Measurements from ENCODE around the gene TFPI. TPM values are rescaled to one million over a fixed set of nuclear protein-coding genes. Genes with fewer than 3 reads are reported as not detected.

The TFPI gene
- total RNA-seq, 6 experiments from 2014 or later: 145 to 223 (median 189) TPM

GRCh38 chr2:187451510-187451909 is 102.7 kb downstream of the TFPI start:
- Histone ChIP-seq H3K36me3 (no peaks in the 10 kb centered on the region), H3K4me3 (no peak overlapping the region), H3K9me3 (no peaks in the 10 kb centered on the region), H3K4me1 (no peaks in the 10 kb centered on the region), H3K27me3 (no peaks in the 10 kb centered on the region), H3K27ac (no peak overlapping the region)
- intact Hi-C loops (cut with DNase I): loop anchor here in 1 of 2 donors (10.0 kb wide), 1 partner anchor 587 kb away; no protein-coding TSS in a partner anchor
- DNase-seq (no peak), ATAC-seq (no peak)
- TF ChIP-seq POLR2A (IDR thresholded peaks at IDR 0.05) (no peak), CTCF (IDR thresholded peaks at IDR 0.05) (no peak)

- Histone ChIP-seq H3K9me3 (no peaks in the 10 kb centered on the region), H3K27ac (peak overlapping the region; percentile 5 to 37 (median 29)), H3K4me1 (no peaks in the 10 kb centered on the region), H3K27me3 (no peaks in the 10 kb centered on the region), H3K4me3 (peak overlapping the region in 2 of 3 donors; percentile 16 to 23), H3K36me3 (no peaks in the 10 kb centered on the region)
- intact Hi-C loops (cut with DNase I): no loop called here
- DNase-seq (no peak), ATAC-seq (no peak)
- 20% methylated on average over 3 of the region's 3 CpGs for WGBS (ENCODE audit: insufficient coverage, low coverage, low lambda C conversion rate, missing lambda C conversion rate)
- TF ChIP-seq POLR2A (IDR thresholded peaks at IDR 0.05): no peak
- no peak for TF ChIP-seq CTCF (IDR thresholded peaks at IDR 0.05)
These were observed 106.9 kb downstream of the TFPI start for GRCh38 chr2:187447336-187447735.

GRCh38 chr2:187446711-187447110 is 107.5 kb downstream of the TFPI start:
- Histone ChIP-seq H3K4me3 (peak overlapping the region; percentile 1 to 23 (median 16)), H3K9me3 (no peaks in the 10 kb centered on the region), H3K27me3 (no peaks in the 10 kb centered on the region), H3K4me1 (no peaks in the 10 kb centered on the region), H3K36me3 (no peaks in the 10 kb centered on the region), H3K27ac (peak overlapping the region in 2 of 3 donors; percentile 5 to 41)
- WGBS (ENCODE audit: insufficient coverage, low coverage, low lambda C conversion rate, missing lambda C conversion rate): 46% methylated on average over 1 of the region's 1 CpG
- ATAC-seq (no peak), DNase-seq (no peak)
- intact Hi-C loops (cut with DNase I): no loop called here
- no peak for TF ChIP-seq CTCF (IDR thresholded peaks at IDR 0.05)
- TF ChIP-seq POLR2A (IDR thresholded peaks at IDR 0.05): no peak

DNA sequence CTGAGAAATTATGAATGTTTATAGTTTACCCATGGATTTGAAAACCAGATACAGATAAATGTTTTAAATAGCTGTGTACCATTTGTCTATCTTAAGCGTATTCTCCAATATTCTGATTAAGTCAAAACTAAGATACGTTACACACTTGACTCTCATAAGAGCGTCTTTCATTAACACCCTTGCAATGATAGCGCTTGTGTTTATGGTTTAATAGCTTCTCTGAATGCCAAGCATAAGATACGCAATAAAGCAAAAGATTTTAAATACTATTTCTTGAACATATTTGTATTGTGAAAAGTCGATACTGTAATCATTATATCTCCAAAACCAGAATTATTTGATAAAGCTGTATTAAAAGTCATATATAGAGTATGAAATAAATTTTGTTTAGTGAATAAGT is 109.2 kb downstream of the TFPI start:
- Histone ChIP-seq H3K4me3 (no peak overlapping the region), H3K9me3 (no peaks in the 10 kb centered on the region), H3K27ac (no peak overlapping the region), H3K4me1 (no peaks in the 10 kb centered on the region), H3K36me3 (no peaks in the 10 kb centered on the region), H3K27me3 (no peaks in the 10 kb centered on the region)
- DNase-seq: no peak
- 49% methylated on average over 6 of the region's 6 CpGs for WGBS (ENCODE audit: insufficient coverage, low coverage, low lambda C conversion rate, missing lambda C conversion rate)
- intact Hi-C loops (cut with DNase I): no loop called here
- TF ChIP-seq POLR2A (IDR thresholded peaks at IDR 0.05) (no peak), CTCF (IDR thresholded peaks at IDR 0.05) (no peak)
- no peak for ATAC-seq

DNA sequence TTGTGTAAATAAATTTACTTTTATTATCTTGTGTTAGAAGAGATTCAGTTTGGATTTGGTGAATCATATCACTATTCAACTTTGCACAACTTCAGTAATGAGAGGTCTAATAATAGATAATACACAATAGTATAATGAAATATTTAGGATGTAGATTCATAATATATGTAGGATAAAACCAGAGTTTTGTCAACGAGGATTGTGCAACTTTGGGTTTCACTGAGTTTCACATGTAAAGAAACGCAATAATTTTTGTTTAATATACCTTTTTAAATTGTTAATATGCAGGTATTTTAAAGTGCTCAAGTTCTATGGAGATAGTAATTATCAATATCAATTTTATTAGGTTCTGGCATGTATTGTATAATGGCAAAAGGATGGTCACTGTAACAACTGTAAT is 111.5 kb downstream of the TFPI start:
- TF ChIP-seq POLR2A (IDR thresholded peaks at IDR 0.05): no peak
- TF ChIP-seq CTCF (IDR thresholded peaks at IDR 0.05): no peak
- H3K27me3 ChIP-seq: no peaks in the 10 kb centered on the region
- no peak overlapping the region for H3K27ac ChIP-seq
- no peaks in the 10 kb centered on the region for H3K36me3 ChIP-seq
- no peak for DNase-seq
- no peaks in the 10 kb centered on the region for H3K9me3 ChIP-seq
- ATAC-seq: no peak
- 32% methylated on average over 2 of the region's 2 CpGs for WGBS (ENCODE audit: insufficient coverage, low coverage, low lambda C conversion rate, missing lambda C conversion rate)
- H3K4me3 ChIP-seq: no peak overlapping the region
- intact Hi-C loops (cut with DNase I): no loop called here
- peaks cover 0 to 6% (median 0%) of the 10 kb centered on the region in 4 donors for H3K4me1 ChIP-seq
